H9 (cell line): ENCODE data around the gene SCYGR4. TPM values are rescaled to one million over a fixed set of nuclear protein-coding genes. Genes with fewer than 3 reads are reported as not detected.

ENCODE experiments used
- DNase-seq: peaks from one replicate; pipeline ENCODE4 v3.0.0-alpha.2; 2017
- H2AFZ ChIP-seq: one replicate; pipeline ENCODE4 v1.6.1; 2013; ENCODE audit warnings: mild to moderate bottlenecking, low read length, control low read depth, moderate library complexity
- H2AK5ac ChIP-seq: 2 replicates; pipeline ENCODE4 v1.6.1; 2013; ENCODE audit warnings: low read length, control low read depth, mixed read lengths; ENCODE audit not compliant: insufficient read length
- H2BK120ac ChIP-seq: one replicate; pipeline ENCODE4 v1.6.1; 2013; ENCODE audit warnings: low read depth, mild to moderate bottlenecking, low read length, control low read depth, inconsistent platforms; ENCODE audit not compliant: poor library complexity, severe bottlenecking
- H2BK12ac ChIP-seq: 2 replicates; pipeline ENCODE4 v1.6.1; 2013; ENCODE audit warnings: low read length, control low read depth, mixed read lengths, low read depth; ENCODE audit not compliant: insufficient read length
- H2BK15ac ChIP-seq: 2 replicates; pipeline ENCODE4 v1.6.1; 2013; ENCODE audit warnings: low read depth, low read length, control low read depth
- H2BK20ac ChIP-seq: one replicate; pipeline ENCODE4 v1.6.1; 2013; ENCODE audit warnings: low read depth, mild to moderate bottlenecking, low read length, control low read depth, inconsistent platforms; ENCODE audit not compliant: poor library complexity, severe bottlenecking
- H2BK5ac ChIP-seq: 2 replicates; pipeline ENCODE4 v1.6.1; 2013; ENCODE audit warnings: low read length, control low read depth, mixed read lengths; ENCODE audit not compliant: insufficient read length
- H3K14ac ChIP-seq: 2 replicates; pipeline ENCODE4 v1.6.1; 2013; ENCODE audit warnings: low read length, control low read depth; ENCODE audit not compliant: insufficient read depth
- H3K18ac ChIP-seq: 2 replicates; pipeline ENCODE4 v1.6.1; 2013; ENCODE audit warnings: low read depth, mild to moderate bottlenecking, mixed read lengths, low read length, control low read depth; ENCODE audit not compliant: insufficient read length
- H3K23ac ChIP-seq: 2 replicates; pipeline ENCODE4 v1.6.1; 2013; ENCODE audit warnings: low read length, control low read depth, mixed read lengths, low read depth; ENCODE audit not compliant: insufficient read length
- H3K23me2 ChIP-seq: 2 replicates; pipeline ENCODE4 v1.6.1; 2013; ENCODE audit warnings: low read depth, mild to moderate bottlenecking, mixed read lengths, low read length, control low read depth; ENCODE audit not compliant: insufficient read length, poor library complexity, severe bottlenecking
- H3K27ac ChIP-seq: 2 replicates; pipeline ENCODE4 v1.5.1; 2013; ENCODE audit warnings: low read length, control low read depth, mixed read lengths, low read depth; ENCODE audit not compliant: insufficient read length
- H3K27me3 ChIP-seq: 2 replicates; pipeline ENCODE4 v1.6.1; 2013; ENCODE audit warnings: low read length, control low read depth, inconsistent platforms; ENCODE audit not compliant: insufficient read depth
- H3K4ac ChIP-seq: 2 replicates; pipeline ENCODE4 v1.6.1; 2013; ENCODE audit warnings: low read depth, mild to moderate bottlenecking, control low read depth, inconsistent platforms, low read length, moderate library complexity
- H3K4me1 ChIP-seq: 2 replicates; pipeline ENCODE4 v1.6.1; 2013; ENCODE audit warnings: low read length, control low read depth, inconsistent platforms; ENCODE audit not compliant: insufficient read depth
- H3K4me2 ChIP-seq: 2 replicates; pipeline ENCODE4 v1.6.1; 2013; ENCODE audit warnings: low read length, control low read depth, mixed read lengths; ENCODE audit not compliant: insufficient read length, insufficient read depth
- H3K56ac ChIP-seq: 2 replicates; pipeline ENCODE4 v1.6.1; 2013; ENCODE audit warnings: low read depth, mild to moderate bottlenecking, mixed read lengths, low read length, control low read depth; ENCODE audit not compliant: insufficient read length
- H3K79me1 ChIP-seq: 2 replicates; pipeline ENCODE4 v1.6.1; 2013; ENCODE audit warnings: low read depth, mild to moderate bottlenecking, moderate library complexity, low read length, control low read depth, inconsistent platforms; ENCODE audit not compliant: insufficient read depth, poor library complexity, severe bottlenecking
- H3K79me2 ChIP-seq: 2 replicates; pipeline ENCODE4 v1.6.1; 2013; ENCODE audit warnings: low read length, control low read depth, inconsistent platforms; ENCODE audit not compliant: insufficient read depth
- H3K9ac ChIP-seq: 2 replicates; pipeline ENCODE4 v1.6.1; 2013; ENCODE audit warnings: low read length, control low read depth, mixed read lengths; ENCODE audit not compliant: insufficient read length; ENCODE audit errors: extremely low read depth
- H3K9me3 ChIP-seq: one replicate; pipeline ENCODE4 v1.6.1; 2013; ENCODE audit warnings: low read depth, low read length, inconsistent platforms; ENCODE audit not compliant: control insufficient read depth
- H3T11ph ChIP-seq: one replicate; pipeline ENCODE4 v1.6.1; 2013; ENCODE audit warnings: mild to moderate bottlenecking, low read length, control low read depth, inconsistent platforms
- H4K20me1 ChIP-seq: one replicate; pipeline ENCODE4 v1.6.1; 2013; ENCODE audit not compliant: control insufficient read depth, insufficient read length, insufficient read depth
- H4K5ac ChIP-seq: 2 replicates; pipeline ENCODE4 v1.6.1; 2013; ENCODE audit warnings: low read depth, mild to moderate bottlenecking, mixed read lengths, low read length, control low read depth; ENCODE audit not compliant: insufficient read length
- H4K8ac ChIP-seq: replicated peaks from 2 replicates; pipeline ENCODE4 v1.6.1; 2013; ENCODE audit warnings: low read length, control low read depth, mixed read lengths, low read depth; ENCODE audit not compliant: insufficient read length
- H4K91ac ChIP-seq: 2 replicates; pipeline ENCODE4 v1.6.1; 2013; ENCODE audit warnings: low read depth, mild to moderate bottlenecking, moderate library complexity, mixed read lengths, low read length, control low read depth; ENCODE audit not compliant: insufficient read length
- H3K27ac Mint-ChIP-seq, 3 experiments: 2 replicates in 2 of 3; 3 replicates in 1 of 3; pipeline ENCODE4 v1.8.0; 2020 to 2021; ENCODE audit warnings: mixed read lengths in 3 of 3, mild to moderate bottlenecking in 1 of 3, moderate library complexity in 1 of 3
- H3K27me3 Mint-ChIP-seq: 2 replicates; pipeline ENCODE4 v1.8.0; 2021; ENCODE audit warnings: low read depth, mild to moderate bottlenecking, moderate library complexity, mixed read lengths
- H3K36me3 Mint-ChIP-seq, 3 experiments: 2 replicates in 2 of 3; 3 replicates in 1 of 3; pipeline ENCODE4 v1.8.0; 2020 to 2021; ENCODE audit warnings: low read depth in 3 of 3, mixed read lengths in 3 of 3; ENCODE audit not compliant: insufficient read depth in 1 of 3
- H3K4me1 Mint-ChIP-seq, 2 experiments: 2 replicates each; pipeline ENCODE4 v1.8.0; 2020; ENCODE audit warnings: mixed read lengths in 2 of 2
- H3K4me3 Mint-ChIP-seq, 2 experiments: 2 replicates in 1 of 2; 3 replicates in 1 of 2; pipeline ENCODE4 v1.8.0; 2020 to 2021; ENCODE audit warnings: mild to moderate bottlenecking in 2 of 2, mixed read lengths in 2 of 2, moderate library complexity in 1 of 2
- H3K9me3 Mint-ChIP-seq, 2 experiments: 2 replicates in 1 of 2; 3 replicates in 1 of 2; pipeline ENCODE4 v1.8.0; 2020; ENCODE audit warnings: mild to moderate bottlenecking in 2 of 2, mixed read lengths in 2 of 2, moderate library complexity in 1 of 2
- CTCF ChIP-seq: fragments of 200-600 bp; sonication (generic); conservative IDR thresholded peaks from 3 replicates; pipeline ENCODE4 v1.8.0; 2021; ENCODE audit warnings: antibody characterized with exemption, mild to moderate bottlenecking
- WGBS: extraction: QIAGEN DNeasy Blood & Tissue Kit; methylation state at CpG from one replicate; pipeline ENCODE4 v1.1.7; 2013; ENCODE audit warnings: missing lambda C conversion rate, low lambda C conversion rate, mixed read lengths; ENCODE audit not compliant: insufficient read length; ENCODE audit errors: extremely low coverage; 5-methylcytosine and 5-hydroxymethylcytosine counted together
- total RNA-seq: library from RNA; stranded (reverse); gene quantifications from 2 replicates; pipeline ENCODE4 v1.2.1, GENCODE V29; 2021

SCYGR4 gene
- total RNA-seq, 1 experiment from 2014 or later: not detected

- no peak for TF ChIP-seq CTCF
- Histone ChIP-seq H4K8ac (no peak overlapping the region), H2BK12ac (no peak overlapping the region), H3K14ac (no peak overlapping the region), H3K27me3 (no peaks in the 10 kb centered on the region), H4K91ac (no peak overlapping the region), H3T11ph (no peak overlapping the region), H3K79me2 (no peaks in the 10 kb centered on the region), H2BK5ac (no peak overlapping the region), H2BK20ac (no peak overlapping the region), H3K23ac (no peak overlapping the region), H4K5ac (no peak overlapping the region), H2BK120ac (no peak overlapping the region), H2BK15ac (no peak overlapping the region), H3K4me2 (no peak overlapping the region), H4K20me1 (no peaks in the 10 kb centered on the region), H3K9ac (no peak overlapping the region), H3K56ac (no peak overlapping the region), H3K9me3 (no peaks in the 10 kb centered on the region), H2AK5ac (no peak overlapping the region), H2AFZ (no peak overlapping the region), H3K18ac (no peak overlapping the region), H3K27ac (no peak overlapping the region), H3K4me1 (no peaks in the 10 kb centered on the region), H3K79me1 (no peaks in the 10 kb centered on the region), H3K23me2 (no peaks in the 10 kb centered on the region), H3K4ac (no peak overlapping the region)
- WGBS: no CpG with 5 or more reads among the region's 1 CpG
- no peaks in the 10 kb centered on the region; a peak in 1 of 7 replicates for H3K36me3 Mint-ChIP-seq
- H3K4me3 Mint-ChIP-seq: no peak overlapping the region
- no peaks in the 10 kb centered on the region for H3K4me1 Mint-ChIP-seq
- H3K27ac Mint-ChIP-seq: no peak overlapping the region; a peak in 1 of 7 replicates
- peaks cover 2% of the 10 kb centered on the region; the same call in 1 of the 2 replicates for H3K27me3 Mint-ChIP-seq
- DNase-seq: no peak
- H3K9me3 Mint-ChIP-seq: no peaks in the 10 kb centered on the region
Measured at GRCh38 chr2:227606476-227606875, 10.8 kb upstream of the SCYGR4 start.
